ENCODE results near the gene EPN2. TPM values are rescaled to one million over a fixed set of nuclear protein-coding genes. Genes with fewer than 3 reads are reported as not detected.
A peak's percentile ranks its signal among the peaks of the same experiment; 100 is the strongest.

The EPN2 gene
- total and polyA plus RNA-seq, 7 donors, result 11.6 to 36.0 (median 25.3) TPM

GRCh38 chr17:19306160-19307111 is 69.3 kb downstream of the EPN2 start:
- peaks cover 40% of the 10 kb centered on the region for H3K4me1 ChIP-seq
- intact Hi-C loops (cut with DNase I), result no loop called here
- DNase-seq, result no peak
- H3K36me3 ChIP-seq (ENCODE audit: insufficient read depth in 1 of 2, low read depth in 1 of 2), result peaks cover 0 to 7% of the 10 kb centered on the region in 2 donors
- no peak overlapping the region for H3K27ac ChIP-seq
- H3K27me3 ChIP-seq (ENCODE audit: insufficient read depth in 3 of 3, low read length in 2 of 3), result no peaks in the 10 kb centered on the region
- ATAC-seq, result peak in 1 of 4 donors; percentile 18
- TF ChIP-seq CTCF (IDR thresholded peaks at IDR 0.05), result no peak
- H3K4me3 ChIP-seq, result no peak overlapping the region
- WGBS, 3 donors, result 55 to 65% (median 55%) methylated on average over 10 of the region's 10 CpGs
- no peaks in the 10 kb centered on the region for H3K9me3 ChIP-seq

GRCh38 chr17:19307521-19307920 is 70.4 kb downstream of the EPN2 start:
- no peak for TF ChIP-seq CTCF (IDR thresholded peaks at IDR 0.05)
- H3K27me3 ChIP-seq (ENCODE audit: insufficient read depth in 3 of 3, low read length in 2 of 3), result no peaks in the 10 kb centered on the region
- WGBS, 3 donors, result 95 to 99% (median 97%) methylated on average over 10 of the region's 10 CpGs
- intact Hi-C loops (cut with DNase I), result no loop called here
- DNase-seq (no peak), ATAC-seq (no peak)
- no peaks in the 10 kb centered on the region for H3K9me3 ChIP-seq
- peaks cover 30% of the 10 kb centered on the region for H3K4me1 ChIP-seq
- peaks cover 0 to 18% of the 10 kb centered on the region in 2 donors for H3K36me3 ChIP-seq (ENCODE audit: insufficient read depth in 1 of 2, low read depth in 1 of 2)
- H3K4me3 ChIP-seq, result no peak overlapping the region
- no peak overlapping the region for H3K27ac ChIP-seq

GRCh38 chr17:19308398-19308797 is 71.2 kb downstream of the EPN2 start:
- intact Hi-C loops (cut with DNase I), result no loop called here
- peaks cover 2 to 27% of the 10 kb centered on the region in 2 donors for H3K36me3 ChIP-seq (ENCODE audit: insufficient read depth in 1 of 2, low read depth in 1 of 2)
- H3K27ac ChIP-seq, result no peak overlapping the region
- no peaks in the 10 kb centered on the region for H3K27me3 ChIP-seq (ENCODE audit: insufficient read depth in 3 of 3, low read length in 2 of 3)
- peaks cover 24% of the 10 kb centered on the region for H3K4me1 ChIP-seq
- WGBS, 3 donors, result 73 to 82% (median 74%) methylated on average over 8 of the region's 8 CpGs
- no peak for TF ChIP-seq CTCF (IDR thresholded peaks at IDR 0.05)
- no peaks in the 10 kb centered on the region for H3K9me3 ChIP-seq
- DNase-seq (no peak), ATAC-seq (no peak)
- no peak overlapping the region for H3K4me3 ChIP-seq

GRCh38 chr17:19309701-19310100 is 72.5 kb downstream of the EPN2 start:
- intact Hi-C loops (cut with DNase I), result no loop called here
- H3K36me3 ChIP-seq (ENCODE audit: insufficient read depth in 1 of 2, low read depth in 1 of 2), result peaks cover 2 to 32% of the 10 kb centered on the region in 2 donors

More at GRCh38 chr17:19309701-19310100, 72.5 kb downstream of the EPN2 start:
- 95 to 98% (median 95%) methylated on average over 5 of the region's 5 CpGs for WGBS, 3 donors
- Histone ChIP-seq H3K4me1 (peaks cover 19% of the 10 kb centered on the region), H3K27me3 (ENCODE audit: insufficient read depth in 3 of 3, low read length in 2 of 3) (no peaks in the 10 kb centered on the region), H3K4me3 (no peak overlapping the region), H3K27ac (no peak overlapping the region), H3K9me3 (no peaks in the 10 kb centered on the region)
- DNase-seq, result no peak
- ATAC-seq, result no peak
- TF ChIP-seq CTCF (IDR thresholded peaks at IDR 0.05), result no peak

Data from psoas muscle (tissue), 8 donors.